H1 (cell line): Measurements from ENCODE around the gene CDC73. TPM values are rescaled to one million over a fixed set of nuclear protein-coding genes. Genes with fewer than 3 reads are reported as not detected.

ENCODE experiments used
- CTCF ChIA-PET: fragments of 300-600 bp; sonication (Branson Sonifier 250); formaldehyde crosslinking; loops from one replicate; lab custom pipeline; 2021; ENCODE audit not compliant: partially characterized antibody; lab: Charles Lee
- POLR2A ChIA-PET: fragments of 300-600 bp; sonication (Branson Sonifier 250); formaldehyde crosslinking; loops from one replicate; lab custom pipeline; 2021; ENCODE audit warnings: inconsistent platforms; ENCODE audit not compliant: partially characterized antibody; lab: Charles Lee
- DNase-seq, 2 experiments: peaks; one replicate each; pipeline versions ENCODE4 v3.0.0 to v3.0.0-alpha.2; 2010 to 2022; ENCODE audit warnings: low spot score in 2 of 2, low read depth in 1 of 2, mixed read lengths in 1 of 2
- FAIRE-seq: peaks from 2 replicates; lab custom pipeline; 2011; peaks lifted over from hg19 to GRCh38; lab: Jason Lieb, UNC
- H2AFZ ChIP-seq: 2 replicates; pipeline ENCODE4 v1.8.1; 2012; ENCODE audit warnings: low read length, inconsistent platforms
- H2AK5ac ChIP-seq: 2 replicates; pipeline ENCODE4 v1.6.1; 2013; ENCODE audit warnings: low read depth, low read length
- H2BK120ac ChIP-seq: replicated peaks from 2 replicates; pipeline ENCODE3; 2013; ENCODE audit warnings: low read depth, low read length, inconsistent platforms
- H2BK12ac ChIP-seq: 2 replicates; pipeline ENCODE4 v1.6.1; 2013; ENCODE audit warnings: low read depth, low read length
- H2BK15ac ChIP-seq: 2 replicates; pipeline ENCODE4 v1.6.1; 2013; ENCODE audit warnings: low read length
- H2BK20ac ChIP-seq: 2 replicates; pipeline ENCODE4 v1.6.1; 2013; ENCODE audit warnings: low read length
- H2BK5ac ChIP-seq: 2 replicates; pipeline ENCODE4 v1.6.1; 2013; ENCODE audit warnings: low read depth, low read length
- H3K14ac ChIP-seq: 2 replicates; pipeline ENCODE4 v1.6.1; 2013; ENCODE audit warnings: inconsistent platforms; ENCODE audit not compliant: insufficient read length
- H3K18ac ChIP-seq: 2 replicates; pipeline ENCODE4 v1.6.1; 2013; ENCODE audit warnings: low read length; ENCODE audit errors: extremely low read depth
- H3K23ac ChIP-seq: 2 replicates; pipeline ENCODE4 v1.6.1; 2013; ENCODE audit warnings: inconsistent platforms; ENCODE audit not compliant: insufficient read length
- H3K23me2 ChIP-seq: 2 replicates; pipeline ENCODE4 v1.6.1; 2013; ENCODE audit warnings: low read depth, low read length
- H3K27ac ChIP-seq: 2 replicates; pipeline ENCODE4 v1.6.1; 2011; ENCODE audit warnings: low read depth, low read length, inconsistent platforms
- H3K27me3 ChIP-seq, 4 experiments: replicated peaks in 1 of 4; 1 replicate in 1 of 4; 2 replicates in 3 of 4; pipeline versions ENCODE4 v1.6.1 to v1.8.1; 2011 to 2013; ENCODE audit warnings: low read length in 3 of 4, mild to moderate bottlenecking in 3 of 4, inconsistent platforms in 2 of 4, mixed read lengths in 2 of 4, moderate library complexity in 1 of 4; ENCODE audit not compliant: control insufficient read depth in 3 of 4, insufficient read depth in 3 of 4; ENCODE audit errors: extremely low read depth in 1 of 4
- H3K36me3 ChIP-seq, 4 experiments: 2 replicates each; pipeline versions ENCODE4 v1.6.1 to v1.8.1; 2011 to 2013; ENCODE audit warnings: mild to moderate bottlenecking in 4 of 4, low read length in 3 of 4, moderate library complexity in 2 of 4, control low read depth in 1 of 4, inconsistent platforms in 1 of 4; ENCODE audit not compliant: insufficient read depth in 4 of 4, control insufficient read depth in 2 of 4
- H3K4ac ChIP-seq: replicated peaks from 2 replicates; pipeline ENCODE3; 2013; ENCODE audit warnings: low read length, low read depth, mixed read lengths, inconsistent platforms; ENCODE audit not compliant: insufficient read length
- H3K4me1 ChIP-seq, 4 experiments: replicated peaks in 1 of 4; 1 replicate in 1 of 4; 2 replicates in 3 of 4; pipeline versions ENCODE4 v1.6.1 to v1.8.1; 2011 to 2013; ENCODE audit warnings: low read length in 3 of 4, inconsistent platforms in 2 of 4, mixed read lengths in 1 of 4; ENCODE audit not compliant: insufficient read depth in 4 of 4, control insufficient read depth in 3 of 4
- H3K4me2 ChIP-seq, 2 experiments: 2 replicates each; pipeline versions ENCODE4 v1.6.1 to v1.8.1; 2011 to 2013; ENCODE audit warnings: low read depth in 2 of 2, low read length in 2 of 2, control low read depth in 1 of 2, inconsistent platforms in 1 of 2, mild to moderate bottlenecking in 1 of 2; ENCODE audit not compliant: insufficient read depth in 1 of 2
- H3K4me3 ChIP-seq, 4 experiments: fragments of 200-600, 300-600 bp in 1 of 4; sonication (generic), shearing (Covaris generic), sonication (Bioruptor Twin) in 1 of 4; 2 replicates each; pipeline versions ENCODE4 v1.5.1 to v1.8.1; 2011 to 2016; ENCODE audit warnings: low read length in 4 of 4, low read depth in 3 of 4, control low read depth in 2 of 4, inconsistent platforms in 2 of 4, mild to moderate bottlenecking in 2 of 4, mixed read lengths in 1 of 4, moderate library complexity in 1 of 4; ENCODE audit not compliant: insufficient read depth in 2 of 4; ENCODE audit errors: extremely low read depth in 1 of 4
- H3K56ac ChIP-seq: replicated peaks from 2 replicates; pipeline ENCODE3; 2013; ENCODE audit warnings: low read depth, mild to moderate bottlenecking, mixed read lengths, low read length, inconsistent platforms; ENCODE audit not compliant: insufficient read length
- H3K79me1 ChIP-seq: 2 replicates; pipeline ENCODE4 v1.6.1; 2013; ENCODE audit warnings: low read depth, low read length, control low read depth
- H3K79me2 ChIP-seq, 2 experiments: 2 replicates each; pipeline versions ENCODE4 v1.6.1 to v1.8.1; 2012 to 2013; ENCODE audit warnings: low read length in 2 of 2, mild to moderate bottlenecking in 2 of 2, inconsistent platforms in 1 of 2; ENCODE audit not compliant: insufficient read depth in 2 of 2, control insufficient read depth in 1 of 2
- H3K9ac ChIP-seq, 4 experiments: replicated peaks in 1 of 4; 1 replicate in 1 of 4; 2 replicates in 3 of 4; pipeline versions ENCODE4 v1.6.1 to v1.8.1; 2011 to 2013; ENCODE audit warnings: low read depth in 3 of 4, low read length in 3 of 4, control low read depth in 2 of 4, mild to moderate bottlenecking in 2 of 4, moderate library complexity in 2 of 4, inconsistent platforms in 1 of 4; ENCODE audit errors: extremely low read depth in 1 of 4
- H3K9me3 ChIP-seq, 2 experiments: 2 replicates each; pipeline versions ENCODE4 v1.6.1 to v1.8.1; 2012 to 2013; ENCODE audit warnings: mild to moderate bottlenecking in 2 of 2, moderate library complexity in 2 of 2, control low read depth in 1 of 2, inconsistent platforms in 1 of 2, low read depth in 1 of 2, low read length in 1 of 2, mixed read lengths in 1 of 2; ENCODE audit not compliant: insufficient read depth in 2 of 2
- H4K20me1 ChIP-seq, 2 experiments: replicated peaks in 1 of 2; 2 replicates each; pipeline versions ENCODE3 to v1.8.1; 2011 to 2013; ENCODE audit warnings: inconsistent platforms in 2 of 2, low read length in 2 of 2, mild to moderate bottlenecking in 1 of 2; ENCODE audit not compliant: insufficient read depth in 2 of 2, control insufficient read depth in 1 of 2
- H4K5ac ChIP-seq: 2 replicates; pipeline ENCODE4 v1.6.1; 2013; ENCODE audit warnings: low read length, low read depth, mixed read lengths, inconsistent platforms; ENCODE audit not compliant: insufficient read length
- H4K8ac ChIP-seq: 2 replicates; pipeline ENCODE4 v1.8.0; 2013; ENCODE audit warnings: mild to moderate bottlenecking, moderate library complexity, low read length, inconsistent platforms; ENCODE audit not compliant: insufficient read depth; ENCODE audit errors: extremely low read depth
- H4K91ac ChIP-seq: replicated peaks from 2 replicates; pipeline ENCODE3; 2013; ENCODE audit warnings: low read length, mixed read lengths, inconsistent platforms; ENCODE audit not compliant: insufficient read length
- CBX5 ChIP-seq: fragments of 300-800, 300-1000 bp; sonication (generic); IDR thresholded peaks from 2 replicates; pipeline ENCODE4 v1.7.1; 2016; ENCODE audit warnings: antibody characterized with exemption, low read length, low read depth
- FOSL1 ChIP-seq: IDR thresholded peaks from 2 replicates; pipeline ENCODE4 v1.6.1; 2011; ENCODE audit warnings: mild to moderate bottlenecking, low read depth, low read length, moderate library complexity; ENCODE audit not compliant: insufficient read depth
- JUND ChIP-seq: IDR thresholded peaks from 2 replicates; pipeline ENCODE4 v1.6.1; 2011; ENCODE audit warnings: mild to moderate bottlenecking, improper control_type of control experiment, low read length
- KDM1A ChIP-seq: fragments of 200-600, 300-600 bp; sonication (generic); IDR thresholded peaks from 2 replicates; pipeline ENCODE4 v1.7.1; 2016; ENCODE audit warnings: mild to moderate bottlenecking, low read length, borderline replicate concordance
- RBBP5 ChIP-seq: IDR thresholded peaks from 2 replicates; pipeline ENCODE4 v1.7.1; 2012; ENCODE audit warnings: low read depth, mild to moderate bottlenecking, inconsistent platforms, low read length, moderate library complexity, borderline replicate concordance
- SAP30 ChIP-seq: fragments of 300-600 bp; sonication (generic); IDR thresholded peaks from 2 replicates; pipeline ENCODE4 v1.7.1; 2012; ENCODE audit warnings: low read length, moderate library complexity, mild to moderate bottlenecking, inconsistent platforms; ENCODE audit not compliant: insufficient read depth, insufficient replicate concordance
- SIX5 ChIP-seq: IDR thresholded peaks from 2 replicates; pipeline ENCODE4 v1.6.1; 2011; ENCODE audit warnings: mild to moderate bottlenecking, low read depth, low read length
- SP4 ChIP-seq: IDR thresholded peaks from 2 replicates; pipeline ENCODE4 v1.6.1; 2012; ENCODE audit warnings: low read length, inconsistent platforms
- SRF ChIP-seq: IDR thresholded peaks from 2 replicates; pipeline ENCODE4 v1.6.1; 2011; ENCODE audit warnings: mild to moderate bottlenecking, low read depth, low read length, moderate library complexity
- TAF7 ChIP-seq: optimal IDR thresholded peaks from 2 replicates; pipeline ENCODE3; 2011; ENCODE audit warnings: low read depth, mild to moderate bottlenecking, inconsistent platforms, low read length, moderate library complexity, borderline replicate concordance
- TCF12 ChIP-seq: IDR thresholded peaks from 2 replicates; pipeline ENCODE4 v1.6.1; 2011; ENCODE audit warnings: low read depth, mild to moderate bottlenecking, low read length
- TEAD4 ChIP-seq: IDR thresholded peaks from 2 replicates; pipeline ENCODE4 v1.6.1; 2012; ENCODE audit warnings: low read depth, low read length, inconsistent platforms, mixed read lengths
- WGBS, 2 experiments: shearing (Covaris generic) in 1 of 2; methylation state at CpG; one replicate each; pipeline versions ENCODE4 v1.1.6 to v1.1.7; 2013 to 2015; ENCODE audit warnings: low lambda C conversion rate in 2 of 2, mixed read lengths in 2 of 2, inconsistent platforms in 1 of 2, low coverage in 1 of 2, missing lambda C conversion rate in 1 of 2; ENCODE audit not compliant: insufficient replicate concordance in 2 of 2, insufficient coverage in 1 of 2, insufficient read length in 1 of 2; ENCODE audit errors: extremely low coverage in 1 of 2, missing lambda C conversion rate in 1 of 2; 5-methylcytosine and 5-hydroxymethylcytosine counted together
- polyA plus RNA-seq, 7 experiments: library from polyadenylated mRNA; depleted of rRNA in 3 of 7; stranded (reverse) in 5 of 7; unstranded in 2 of 7; fragments of >200 nt in 5 of 7; fragments of 200-250 nt in 2 of 7; gene quantifications; 1 replicate in 5 of 7; 2 replicates in 1 of 7; 4 replicates in 1 of 7; pipeline versions ENCODE4 v1.2.1 to v1.2.3, GENCODE V29; 2011 to 2013; ENCODE audit warnings: missing spikeins in 2 of 7, mixed read lengths in 2 of 7
- total RNA-seq: library from RNA; stranded (reverse); fragmentation: NEBNext Ultra II Directional; extraction: Animal tissue kit (Norgen Biotek cat#: 25700); gene quantifications from 2 replicates; pipeline ENCODE4 v1.2.1, GENCODE V29; 2021
- TF ChIP-seq, protein P1 (sequence below): IDR thresholded peaks from 2 replicates; pipeline ENCODE4 v1.6.1; 2012; ENCODE audit warnings: inconsistent platforms

Gene CDC73
- total and polyA plus RNA-seq, 2 of the 8 experiments (the other 6 are each of a cell fraction or from before 2014, with no cell fraction given), result 9.8 to 64.0 TPM

DNA sequence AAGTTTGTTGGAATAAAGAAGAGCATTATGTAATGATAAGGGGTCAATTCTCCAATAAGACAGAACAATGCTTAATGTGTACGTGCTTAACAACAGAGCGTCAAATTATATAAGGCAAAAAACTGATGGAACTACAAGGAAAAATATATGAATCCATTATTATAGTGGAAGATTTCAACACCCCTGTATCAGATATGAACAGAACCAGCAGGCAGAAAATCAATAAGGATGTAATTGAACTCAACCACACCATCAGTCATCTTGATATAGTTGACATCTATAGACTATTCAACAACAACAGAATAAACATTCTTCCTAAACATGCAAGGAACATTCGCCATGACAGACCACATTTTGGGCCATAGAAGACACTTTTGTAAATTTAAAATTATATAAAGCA lies 3.6 kb upstream of the CDC73 start:
- no peak overlapping the region for H2BK12ac ChIP-seq
- H3K9me3 ChIP-seq, result no peaks in the 10 kb centered on the region; a peak in 1 of 4 replicates
- no peak overlapping the region for H3K14ac ChIP-seq
- WGBS, 2 experiments, result 91% methylated on average over 3 of the region's 3 CpGs; no CpG with 5 or more reads in 1 of the 2 experiments
- H3K79me2 ChIP-seq, result peaks cover 0 to 8% of the 10 kb centered on the region in 2 experiments; a peak in 3 of 4 replicates
- no peak overlapping the region for H3K18ac ChIP-seq
- H3K56ac ChIP-seq, result no peak overlapping the region
- H3K27ac ChIP-seq, result no peak overlapping the region
- H3K23ac ChIP-seq, result no peak overlapping the region
- no peak overlapping the region for H2BK5ac ChIP-seq
- no peak overlapping the region for H3K4ac ChIP-seq
- no peak overlapping the region for H4K8ac ChIP-seq
- no peak overlapping the region for H2BK120ac ChIP-seq
- no peak overlapping the region for H3K4me3 ChIP-seq
- no peaks in the 10 kb centered on the region for H3K23me2 ChIP-seq
- H2BK20ac ChIP-seq, result no peak overlapping the region
- no peak overlapping the region for H4K5ac ChIP-seq
- H3K9ac ChIP-seq, result no peak overlapping the region
- H2AK5ac ChIP-seq, result no peak overlapping the region
- H3K79me1 ChIP-seq, result no peaks in the 10 kb centered on the region
- ChIA-PET CTCF (interaction anchor here (1.3 to 2.1 kb wide), 2 partner anchors 10 to 14 kb away, joined by 4 to 6 read pairs; no protein-coding TSS in a partner anchor), POLR2A (interaction anchor here (1.3 kb wide), 1 partner anchor 48 kb away, joined by 3 read pairs; no protein-coding TSS in a partner anchor)
- no peak for DNase-seq
- no peaks in the 10 kb centered on the region for H4K20me1 ChIP-seq
- H3K27me3 ChIP-seq, result no peaks in the 10 kb centered on the region
- H4K91ac ChIP-seq, result no peak overlapping the region
- TF ChIP-seq JUND, result no peak
- no peak for TF ChIP-seq SP4
- TF ChIP-seq SRF, result no peak
- TF ChIP-seq, protein P1, sequence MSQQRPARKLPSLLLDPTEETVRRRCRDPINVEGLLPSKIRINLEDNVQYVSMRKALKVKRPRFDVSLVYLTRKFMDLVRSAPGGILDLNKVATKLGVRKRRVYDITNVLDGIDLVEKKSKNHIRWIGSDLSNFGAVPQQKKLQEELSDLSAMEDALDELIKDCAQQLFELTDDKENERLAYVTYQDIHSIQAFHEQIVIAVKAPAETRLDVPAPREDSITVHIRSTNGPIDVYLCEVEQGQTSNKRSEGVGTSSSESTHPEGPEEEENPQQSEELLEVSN, result no peak
- no peak for TF ChIP-seq TAF7
- no peak for TF ChIP-seq RBBP5
- TF ChIP-seq SAP30, result no peak
- TF ChIP-seq TEAD4, result no peak
- TF ChIP-seq TCF12, result no peak
- TF ChIP-seq SIX5, result no peak
- no peak for TF ChIP-seq KDM1A
- TF ChIP-seq FOSL1, result no peak
- TF ChIP-seq CBX5, result no peak
- H3K36me3 ChIP-seq, result no peaks in the 10 kb centered on the region
- no peak for FAIRE-seq
- H2AFZ ChIP-seq, result no peak overlapping the region
- H3K4me1 ChIP-seq, result peaks cover 0 to 12% (median 3%) of the 10 kb centered on the region in 4 experiments; a peak in 6 of 7 replicates
- no peak overlapping the region for H2BK15ac ChIP-seq
- no peak overlapping the region for H3K4me2 ChIP-seq
